ENCODE data around the gene FAM89B.

The FAM89B gene

DNA sequence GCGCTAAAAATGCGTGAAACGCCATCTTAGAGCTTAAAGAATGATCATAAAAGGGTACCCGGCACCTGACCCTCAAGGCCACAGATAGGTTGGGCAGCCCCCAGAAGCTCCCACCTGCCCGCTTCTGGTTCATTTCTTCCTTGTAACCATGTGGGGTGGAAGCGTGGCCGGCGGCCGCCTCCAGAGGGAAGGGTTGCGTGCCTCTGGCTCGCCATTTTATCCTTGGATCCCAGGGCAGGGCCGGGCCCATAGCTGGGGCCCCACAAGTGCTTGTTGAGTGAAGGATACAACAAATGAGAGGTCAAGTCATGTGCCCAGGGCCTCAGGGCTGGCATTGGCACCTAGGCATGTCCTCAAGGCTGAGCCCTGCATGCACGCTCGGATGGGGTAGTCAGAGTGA lies 49.1 kb downstream of the FAM89B start:
- Mint-ChIP-seq H3K9me3 (no peaks in the 10 kb centered on the region), H3K36me3 (ENCODE audit: low read depth) (peaks cover 27% of the 10 kb centered on the region), H3K27me3 (ENCODE audit: low read depth) (no peaks in the 10 kb centered on the region), H3K4me1 (ENCODE audit: low read depth) (peaks cover 9% of the 10 kb centered on the region), H3K27ac (no peak overlapping the region), H3K4me3 (no peak overlapping the region)

- Mint-ChIP-seq H3K36me3 (ENCODE audit: low read depth) (peaks cover 23% of the 10 kb centered on the region), H3K27ac (no peak overlapping the region), H3K9me3 (no peaks in the 10 kb centered on the region), H3K27me3 (ENCODE audit: low read depth) (no peaks in the 10 kb centered on the region), H3K4me3 (no peak overlapping the region), H3K4me1 (ENCODE audit: low read depth) (peaks cover 4% of the 10 kb centered on the region)
These were observed 49.7 kb downstream of the FAM89B start for GRCh38 chr11:65622011-65622410.

DNA sequence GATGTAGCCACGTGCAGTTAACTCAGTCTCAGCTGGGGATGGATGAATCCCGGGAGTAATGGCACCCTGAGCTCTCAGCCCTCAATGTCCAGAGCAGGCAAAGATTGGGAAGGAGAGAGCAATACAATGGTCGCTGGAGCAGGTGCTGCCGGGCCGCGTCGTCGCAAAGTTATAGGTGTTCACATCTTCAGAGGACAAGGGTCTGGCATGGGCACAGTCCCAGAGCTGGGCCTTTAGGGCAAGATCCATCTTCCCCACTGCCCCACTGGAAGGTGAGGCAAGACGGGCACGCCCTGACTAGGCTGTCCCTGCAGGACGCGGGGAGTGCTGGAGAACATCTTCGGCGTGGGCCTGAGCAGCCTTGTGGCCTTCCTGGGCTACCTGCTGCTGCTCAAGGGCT lies 50.8 kb downstream of the FAM89B start:
- H3K27ac Mint-ChIP-seq = peak overlapping the region; percentile 29
- H3K4me1 Mint-ChIP-seq (ENCODE audit: low read depth) = peaks cover 2% of the 10 kb centered on the region
- no peaks in the 10 kb centered on the region for H3K27me3 Mint-ChIP-seq (ENCODE audit: low read depth)
- peaks cover 26% of the 10 kb centered on the region for H3K36me3 Mint-ChIP-seq (ENCODE audit: low read depth)
- no peaks in the 10 kb centered on the region for H3K9me3 Mint-ChIP-seq
- H3K4me3 Mint-ChIP-seq = no peak overlapping the region

All from T-helper 1 cell treated with Interleukin-12 subunit alpha and Interleukin-12 subunit beta and Interleukin-4 antibody, amounts not matched to agents 30 μg/mL and 1 μg/mL, for 36 hours (primary cell).